Body of pancreas (tissue), 4 donors: Measurements from ENCODE around the gene TANC1.

Source experiments
- POLR2A ChIP-seq, 3 donors: fragments of 450-650 bp; IDR thresholded peaks; one replicate each; pipeline ENCODE4 v1.6.1; 2016; ENCODE audit warnings: antibody characterized with exemption in 3 of 3, mild to moderate bottlenecking in 2 of 3
- TF ChIP-seq, protein P1 (sequence below), 7 experiments: fragments of 450-650 bp in 4 of 7; fragments of 200-600 bp in 3 of 7; sonication (generic) in 3 of 7; IDR thresholded peaks; one replicate each; pipeline ENCODE4 v1.5.1; 2016 to 2019; ENCODE audit warnings: antibody characterized with exemption in 7 of 7

GRCh38 chr2:159193791-159194190 is 225.4 kb downstream of the TANC1 start:
- TF ChIP-seq, protein P1, sequence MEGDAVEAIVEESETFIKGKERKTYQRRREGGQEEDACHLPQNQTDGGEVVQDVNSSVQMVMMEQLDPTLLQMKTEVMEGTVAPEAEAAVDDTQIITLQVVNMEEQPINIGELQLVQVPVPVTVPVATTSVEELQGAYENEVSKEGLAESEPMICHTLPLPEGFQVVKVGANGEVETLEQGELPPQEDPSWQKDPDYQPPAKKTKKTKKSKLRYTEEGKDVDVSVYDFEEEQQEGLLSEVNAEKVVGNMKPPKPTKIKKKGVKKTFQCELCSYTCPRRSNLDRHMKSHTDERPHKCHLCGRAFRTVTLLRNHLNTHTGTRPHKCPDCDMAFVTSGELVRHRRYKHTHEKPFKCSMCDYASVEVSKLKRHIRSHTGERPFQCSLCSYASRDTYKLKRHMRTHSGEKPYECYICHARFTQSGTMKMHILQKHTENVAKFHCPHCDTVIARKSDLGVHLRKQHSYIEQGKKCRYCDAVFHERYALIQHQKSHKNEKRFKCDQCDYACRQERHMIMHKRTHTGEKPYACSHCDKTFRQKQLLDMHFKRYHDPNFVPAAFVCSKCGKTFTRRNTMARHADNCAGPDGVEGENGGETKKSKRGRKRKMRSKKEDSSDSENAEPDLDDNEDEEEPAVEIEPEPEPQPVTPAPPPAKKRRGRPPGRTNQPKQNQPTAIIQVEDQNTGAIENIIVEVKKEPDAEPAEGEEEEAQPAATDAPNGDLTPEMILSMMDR (IDR thresholded peaks at IDR 0.05), result no peak
- TF ChIP-seq POLR2A (IDR thresholded peaks at IDR 0.05), result no peak
